Activated CD8-positive, alpha-beta T cell treated with anti-CD3 and anti-CD28 coated beads, Interleukin-2, amount 10 ng/mL, durations not matched to agents 7 days and 5 days (primary cell): ENCODE data around the gene IFNLR1. TPM values are rescaled to one million over a fixed set of nuclear protein-coding genes. Genes with fewer than 3 reads are reported as not detected.

Source experiments
- ATAC-seq: fragments of 150-1000 bp; cut with Tn5 transposase; one replicate; pipeline ENCODE4 v1.10.0; 2021; ENCODE audit warnings: moderate library complexity
- CTCF ChIA-PET: fragments of 350-600 bp; sonication (Branson Sonifier 250); formaldehyde crosslinking; loops from one replicate; lab custom pipeline; 2021; ENCODE audit warnings: antibody characterized with exemption; lab: Charles Lee
- POLR2A ChIA-PET: fragments of 350-600 bp; sonication (Branson Sonifier 250); formaldehyde crosslinking; loops from one replicate; lab custom pipeline; 2021; ENCODE audit warnings: antibody characterized with exemption; lab: Charles Lee
- DNase-seq: peaks from one replicate; pipeline ENCODE4 v3.0.0-alpha.2; 2020
- H3K27ac Mint-ChIP-seq: one replicate; pipeline ENCODE4 v1.8.0; 2021; ENCODE audit warnings: mild to moderate bottlenecking, mixed read lengths
- H3K27me3 Mint-ChIP-seq: one replicate; pipeline ENCODE4 v1.8.0; 2021; ENCODE audit warnings: low read depth, mixed read lengths
- H3K36me3 Mint-ChIP-seq: one replicate; pipeline ENCODE4 v1.8.0; 2021; ENCODE audit warnings: low read depth, mixed read lengths
- H3K4me1 Mint-ChIP-seq: one replicate; pipeline ENCODE4 v1.8.0; 2021; ENCODE audit warnings: low read depth, mixed read lengths
- H3K4me3 Mint-ChIP-seq: one replicate; pipeline ENCODE4 v1.8.0; 2021; ENCODE audit warnings: mild to moderate bottlenecking, mixed read lengths
- H3K9me3 Mint-ChIP-seq: one replicate; pipeline ENCODE4 v1.8.0; 2022; ENCODE audit warnings: mixed read lengths; ENCODE audit not compliant: insufficient read depth
- total RNA-seq, 2 experiments: library from RNA; stranded (reverse); gene quantifications; one replicate each; pipeline ENCODE4 v1.2.3, GENCODE V29; 2021

The IFNLR1 gene
- total RNA-seq, 2 experiments from 2014 or later = 2.6 to 4.0 TPM

GRCh38 chr1:24119489-24119858 lies 67.6 kb downstream of the IFNLR1 start:
- no peaks in the 10 kb centered on the region for H3K9me3 Mint-ChIP-seq
- H3K4me3 Mint-ChIP-seq = no peak overlapping the region
- no peak overlapping the region for H3K27ac Mint-ChIP-seq
- POLR2A ChIA-PET = no interaction called here
- peaks cover 10% of the 10 kb centered on the region for H3K27me3 Mint-ChIP-seq
- DNase-seq = no peak
- CTCF ChIA-PET = interaction anchor here (0.8 to 1.4 kb wide), 2 partner anchors 31 to 48 kb away, joined by 3 read pairs; no protein-coding TSS in a partner anchor
- ATAC-seq = no peak
- no peaks in the 10 kb centered on the region for H3K36me3 Mint-ChIP-seq
- no peaks in the 10 kb centered on the region for H3K4me1 Mint-ChIP-seq

DNA sequence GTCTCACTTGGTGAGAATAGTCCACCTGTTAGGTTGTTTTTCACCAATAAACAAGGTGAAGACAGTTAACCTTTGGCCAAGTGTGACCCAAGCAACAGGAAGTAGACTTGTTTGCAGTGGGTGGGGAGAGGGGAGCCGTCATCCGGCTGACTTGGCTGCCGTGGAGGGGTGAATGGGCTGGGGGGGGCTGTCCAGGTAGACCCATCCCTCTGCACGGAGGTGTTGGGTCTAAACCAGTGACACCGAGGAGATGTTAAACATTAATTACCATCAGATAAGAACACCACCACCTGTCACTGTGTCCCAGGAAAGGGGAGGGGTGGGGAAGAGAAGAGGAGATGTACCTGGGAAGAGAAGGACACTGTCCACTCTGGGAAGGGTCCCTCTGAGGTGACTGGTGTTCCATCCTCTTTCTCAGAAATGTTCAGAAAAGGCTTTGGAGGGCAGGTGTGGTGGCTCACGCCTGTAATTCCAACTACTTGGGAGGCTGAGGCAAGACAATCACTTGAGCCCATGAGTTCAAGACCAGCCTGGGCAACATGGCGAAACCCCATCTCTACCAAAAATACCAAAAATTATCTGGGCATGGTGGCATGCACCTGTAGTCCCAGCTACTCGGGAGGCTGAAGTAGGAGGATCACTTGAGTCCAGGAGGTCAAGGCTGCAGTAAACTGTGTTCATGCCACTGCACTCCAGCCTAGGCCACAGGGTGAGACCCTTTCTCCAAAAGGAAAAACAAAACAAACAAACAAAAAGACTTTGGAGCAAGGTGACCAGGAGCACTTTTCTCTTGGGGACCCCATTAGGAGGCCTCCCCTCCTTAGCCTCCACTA lies 68.5 kb downstream of the IFNLR1 start:
- Mint-ChIP-seq H3K36me3 (no peaks in the 10 kb centered on the region), H3K4me3 (no peak overlapping the region), H3K4me1 (no peaks in the 10 kb centered on the region), H3K9me3 (no peaks in the 10 kb centered on the region), H3K27ac (no peak overlapping the region), H3K27me3 (peaks cover 16% of the 10 kb centered on the region)
- ATAC-seq (no peak), DNase-seq (no peak)
- ChIA-PET CTCF (interaction anchor here (1.1 kb wide), 1 partner anchor 32 kb away, joined by 3 read pairs; no protein-coding TSS in a partner anchor), POLR2A (no interaction called here)

- Mint-ChIP-seq H3K4me1 (no peaks in the 10 kb centered on the region), H3K4me3 (no peak overlapping the region), H3K36me3 (no peaks in the 10 kb centered on the region), H3K9me3 (no peaks in the 10 kb centered on the region), H3K27me3 (peaks cover 20% of the 10 kb centered on the region), H3K27ac (no peak overlapping the region)
- ChIA-PET CTCF (interaction anchor here (1.1 kb wide), 1 partner anchor 32 kb away, joined by 3 read pairs; no protein-coding TSS in a partner anchor), POLR2A (interaction anchor here (0.9 kb wide), 1 partner anchor 8 kb away, joined by 5 read pairs; no protein-coding TSS in a partner anchor)
- DNase-seq (no peak), ATAC-seq (no peak)
These were observed 69.2 kb downstream of the IFNLR1 start for GRCh38 chr1:24117722-24118409.

DNA sequence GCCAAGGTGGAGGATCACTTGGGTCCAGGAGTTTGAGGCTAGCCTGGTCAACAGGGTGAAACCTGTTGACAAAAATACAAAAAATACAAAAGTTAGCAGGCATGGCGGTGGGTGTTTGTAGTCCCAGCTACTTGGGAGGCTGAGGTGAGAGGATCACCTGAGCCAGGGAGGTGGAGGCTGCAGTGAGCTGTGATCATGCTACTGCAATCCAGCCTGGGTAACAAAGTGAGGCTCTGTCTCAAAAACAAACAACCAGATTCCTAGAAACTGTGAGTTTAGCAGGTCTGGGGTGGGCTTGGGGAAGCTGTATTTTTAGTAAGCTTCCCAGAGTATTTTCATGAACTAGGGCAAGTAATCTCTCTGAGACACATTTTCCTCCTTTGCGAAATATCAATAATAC lies 70.0 kb downstream of the IFNLR1 start:
- peaks cover 26% of the 10 kb centered on the region for H3K27me3 Mint-ChIP-seq
- DNase-seq (no peak), ATAC-seq (no peak)
- CTCF ChIA-PET = interaction anchor here (1.1 kb wide), 1 partner anchor 33 kb away, joined by 3 read pairs; no protein-coding TSS in a partner anchor
- no peaks in the 10 kb centered on the region for H3K9me3 Mint-ChIP-seq
- H3K4me1 Mint-ChIP-seq = peaks cover 7% of the 10 kb centered on the region
- no peak overlapping the region for H3K4me3 Mint-ChIP-seq
- no peaks in the 10 kb centered on the region for H3K36me3 Mint-ChIP-seq
- POLR2A ChIA-PET = interaction anchor here (0.9 kb wide), 1 partner anchor 9 kb away, joined by 5 read pairs; no protein-coding TSS in a partner anchor
- H3K27ac Mint-ChIP-seq = no peak overlapping the region

GRCh38 chr1:24114753-24115152 lies 72.3 kb downstream of the IFNLR1 start:
- H3K27me3 Mint-ChIP-seq = peaks cover 33% of the 10 kb centered on the region
- CTCF ChIA-PET = interaction anchor here (2.0 kb wide), 1 partner anchor 43 kb away, joined by 4 read pairs; no protein-coding TSS in a partner anchor

DNA sequence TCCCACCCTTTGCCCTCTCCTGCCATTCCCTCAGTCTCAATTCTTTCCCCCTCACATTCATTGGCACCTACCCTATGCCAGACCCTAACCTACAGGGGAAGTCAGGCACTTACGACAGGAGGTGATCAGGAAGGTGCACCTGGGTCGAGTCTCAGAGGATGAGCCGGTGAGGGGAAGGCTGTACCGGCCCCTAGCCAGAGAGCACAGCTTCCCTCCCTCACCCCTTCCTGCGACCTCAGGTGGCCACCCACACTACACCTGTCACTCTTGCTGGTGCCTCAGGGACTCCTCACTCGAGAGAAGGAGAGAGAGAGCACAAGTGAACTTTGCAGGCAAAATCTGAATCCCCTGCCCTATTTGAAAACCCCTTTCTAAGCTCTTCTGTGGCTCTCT lies 73.5 kb downstream of the IFNLR1 start:
- H3K27me3 Mint-ChIP-seq = peaks cover 33% of the 10 kb centered on the region
- peaks cover 7% of the 10 kb centered on the region for H3K4me1 Mint-ChIP-seq
- H3K27ac Mint-ChIP-seq = no peak overlapping the region
- H3K36me3 Mint-ChIP-seq = no peaks in the 10 kb centered on the region
- H3K9me3 Mint-ChIP-seq = no peaks in the 10 kb centered on the region
- H3K4me3 Mint-ChIP-seq = no peak overlapping the region
- CTCF ChIA-PET = interaction anchor here (0.8 to 2.0 kb wide), 3 partner anchors 10 to 145 kb away, joined by 4 to 5 read pairs (median 4); no protein-coding TSS in a partner anchor
- no peak for DNase-seq
- POLR2A ChIA-PET = no interaction called here
- ATAC-seq = no peak

More at GRCh38 chr1:24114753-24115152, 72.3 kb downstream of the IFNLR1 start:
- H3K4me1 Mint-ChIP-seq = peaks cover 7% of the 10 kb centered on the region
- no peaks in the 10 kb centered on the region for H3K36me3 Mint-ChIP-seq
- POLR2A ChIA-PET = no interaction called here
- no peak for DNase-seq
- H3K9me3 Mint-ChIP-seq = no peaks in the 10 kb centered on the region
- no peak overlapping the region for H3K4me3 Mint-ChIP-seq
- no peak overlapping the region for H3K27ac Mint-ChIP-seq
- ATAC-seq = no peak

- no peak within 1 kb of the TSS for H3K4me3 Mint-ChIP-seq
- ATAC-seq = peak; percentile 98
These were observed 74.9 kb downstream of the IFNLR1 start, which contains the start of gene MYOM3 for GRCh38 chr1:24111996-24112779. Gene MYOM3, minus strand, starts transcription at chr1:24112135. Its CDS starts 3,499 bp downstream, at chr1:24108636.

DNA sequence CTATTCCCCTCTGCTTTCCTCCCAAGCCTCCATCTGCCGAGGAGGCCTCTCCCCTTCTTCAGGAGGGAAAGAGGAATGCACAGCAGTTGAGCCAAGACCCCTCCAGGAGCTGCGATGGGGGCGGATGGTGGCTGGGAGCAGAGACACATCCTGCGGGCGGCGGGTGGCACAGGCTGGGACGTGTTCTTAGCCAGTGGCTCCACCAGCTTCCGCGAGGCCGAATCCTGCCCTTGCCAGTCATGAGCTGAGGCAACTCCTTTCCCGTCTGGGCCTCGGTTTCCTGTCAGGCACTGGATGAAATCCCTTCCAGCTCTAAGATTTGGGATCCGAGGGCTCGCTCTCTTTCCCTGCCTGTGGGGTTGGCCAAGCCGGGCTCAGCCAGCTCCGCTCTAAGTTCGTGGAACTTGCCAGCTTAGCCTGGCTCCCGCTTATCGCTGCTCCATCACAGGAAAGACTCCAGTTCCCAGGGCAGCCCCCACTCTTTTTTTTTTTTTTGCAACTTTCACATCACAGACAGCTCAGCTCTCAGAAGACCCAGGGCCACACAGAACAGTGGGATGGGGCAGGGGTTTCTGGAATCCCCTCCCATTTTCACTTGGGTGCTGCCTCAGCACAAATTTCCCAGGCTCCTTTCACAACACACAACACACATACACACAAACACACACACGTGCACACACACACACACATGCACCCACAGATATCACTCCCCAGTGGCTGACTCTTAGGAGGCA lies 75.7 kb downstream of the IFNLR1 start:
- Mint-ChIP-seq H3K4me3 (no peak overlapping the region), H3K9me3 (no peaks in the 10 kb centered on the region), H3K27ac (no peak overlapping the region), H3K27me3 (peaks cover 25% of the 10 kb centered on the region), H3K4me1 (peaks cover 7% of the 10 kb centered on the region), H3K36me3 (no peaks in the 10 kb centered on the region)
- ATAC-seq (no peak), DNase-seq (no peak)
- ChIA-PET POLR2A (no interaction called here), CTCF (interaction anchor here (0.6 to 1.2 kb wide), 5 partner anchors 39 to 268 kb away, joined by 3 to 6 read pairs (median 3); no protein-coding TSS in a partner anchor)

More at GRCh38 chr1:24111996-24112779, 74.9 kb downstream of the IFNLR1 start, which contains the start of gene MYOM3:
- ChIA-PET CTCF (interaction anchor here (0.6 to 1.2 kb wide), 3 partner anchors 10 to 43 kb away, joined by 3 to 5 read pairs (median 4); no protein-coding TSS in a partner anchor), POLR2A (no interaction called here)
- H3K9me3 Mint-ChIP-seq = no peaks in the 10 kb centered on the region
- DNase-seq = peak; percentile 75
- peaks cover 27% of the 10 kb centered on the region for H3K27me3 Mint-ChIP-seq
- no peaks in the 10 kb centered on the region for H3K36me3 Mint-ChIP-seq
- no peak within 1 kb of the TSS for H3K27ac Mint-ChIP-seq
- peaks cover 7% of the 10 kb centered on the region for H3K4me1 Mint-ChIP-seq

DNA sequence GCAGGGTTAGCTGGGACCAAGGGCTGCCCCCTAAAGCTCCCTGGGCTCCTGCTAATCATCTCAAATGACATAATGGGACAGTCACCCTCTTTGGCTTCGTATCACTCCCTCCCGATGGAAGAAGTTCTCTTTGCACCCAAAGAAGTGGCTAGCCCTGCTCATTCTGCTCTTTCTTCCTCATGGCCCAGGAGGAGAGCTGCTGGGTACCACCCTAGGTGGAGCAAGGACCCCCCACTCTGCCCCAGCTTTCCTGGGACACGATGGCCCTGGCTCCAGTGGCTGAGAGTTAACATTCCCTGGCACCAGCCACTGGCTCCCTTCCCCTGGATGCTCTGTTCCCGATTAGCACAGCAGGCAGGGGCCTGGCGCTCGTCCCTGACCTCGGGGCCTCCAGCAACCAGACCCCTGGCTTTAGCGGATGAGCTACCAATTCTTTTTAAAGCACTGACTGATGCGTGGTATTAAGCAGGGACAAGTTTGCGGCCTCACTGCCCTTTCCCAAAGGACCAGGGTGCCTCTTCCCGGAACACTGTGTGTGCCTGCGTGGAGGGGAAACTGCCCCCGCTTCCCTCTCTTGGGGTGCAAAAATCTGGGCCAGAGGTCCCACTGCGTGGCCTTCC lies 76.3 kb downstream of the IFNLR1 start:
- ChIA-PET POLR2A (interaction anchor here (0.6 kb wide), 1 partner anchor 492 kb away, joined by 4 read pairs; no protein-coding TSS in a partner anchor), CTCF (interaction anchor here (1.1 to 1.2 kb wide), 2 partner anchors 40 kb away, joined by 3 to 6 read pairs; no protein-coding TSS in a partner anchor)
- Mint-ChIP-seq H3K4me1 (peaks cover 7% of the 10 kb centered on the region), H3K27ac (no peak overlapping the region), H3K4me3 (no peak overlapping the region), H3K9me3 (no peaks in the 10 kb centered on the region), H3K36me3 (no peaks in the 10 kb centered on the region), H3K27me3 (peaks cover 23% of the 10 kb centered on the region)
- DNase-seq (no peak), ATAC-seq (no peak)
